ENCODE results near the gene HLCS.

Gene HLCS

GRCh38 chr21:36704958-36705678 lies 261.4 kb downstream of the HLCS start:
- DNase-seq (ENCODE audit: low read depth in 2 of 2), result no peak

GRCh38 chr21:36704281-36704957 lies 262.1 kb downstream of the HLCS start:
- DNase-seq (ENCODE audit: low read depth in 2 of 2), result no peak

- no peak for DNase-seq (ENCODE audit: low read depth in 2 of 2)
Observed at GRCh38 chr21:36703626-36704280, 262.7 kb downstream of the HLCS start.

GRCh38 chr21:36703123-36703522 lies 263.3 kb downstream of the HLCS start:
- no peak for DNase-seq (ENCODE audit: low read depth in 2 of 2)

GRCh38 chr21:36702622-36702968 lies 263.9 kb downstream of the HLCS start:
- no peak for DNase-seq (ENCODE audit: low read depth in 2 of 2)

GRCh38 chr21:36701756-36702621 lies 264.5 kb downstream of the HLCS start:
- no peak for DNase-seq (ENCODE audit: low read depth in 2 of 2)

GRCh38 chr21:36700971-36701755 lies 265.3 kb downstream of the HLCS start:
- DNase-seq (ENCODE audit: low read depth in 2 of 2), result no peak

Data from fibroblast of skin of left biceps (primary cell).